Mesendoderm (in vitro differentiated cells): ENCODE results near the gene RECQL.

Experiments
- DNase-seq: peaks from one replicate; pipeline ENCODE4 v3.0.0; 2013
- H2AK5ac ChIP-seq: 2 replicates; pipeline ENCODE4 v1.6.1; 2013; ENCODE audit warnings: low read length, inconsistent platforms
- H2BK120ac ChIP-seq: 2 replicates; pipeline ENCODE4 v1.6.1; 2013; ENCODE audit warnings: low read depth, mild to moderate bottlenecking, low read length, moderate library complexity, mixed read lengths
- H2BK15ac ChIP-seq: replicated peaks from 2 replicates; pipeline ENCODE4 v1.6.1; 2013; ENCODE audit warnings: low read depth, mild to moderate bottlenecking, moderate library complexity
- H2BK5ac ChIP-seq: 2 replicates; pipeline ENCODE4 v1.6.1; 2013; ENCODE audit warnings: low read length, inconsistent platforms
- H3K18ac ChIP-seq: 2 replicates; pipeline ENCODE4 v1.6.1; 2013; ENCODE audit warnings: mild to moderate bottlenecking, low read length, mixed read lengths
- H3K23ac ChIP-seq: one replicate; pipeline ENCODE4 v1.6.1; 2013; ENCODE audit warnings: low read length
- H3K27ac ChIP-seq: 2 replicates; pipeline ENCODE4 v1.5.1; 2013; ENCODE audit warnings: low read depth, mild to moderate bottlenecking, inconsistent platforms, low read length, moderate library complexity
- H3K27me3 ChIP-seq: 2 replicates; pipeline ENCODE4 v1.6.1; 2013; ENCODE audit warnings: low read length, control low read depth, mild to moderate bottlenecking, inconsistent platforms; ENCODE audit not compliant: insufficient read depth, poor library complexity
- H3K36me3 ChIP-seq: 2 replicates; pipeline ENCODE4 v1.6.1; 2013; ENCODE audit warnings: low read length, inconsistent platforms; ENCODE audit not compliant: control insufficient read depth, insufficient read depth
- H3K4ac ChIP-seq: one replicate; pipeline ENCODE4 v1.6.1; 2013; ENCODE audit warnings: low read depth, mild to moderate bottlenecking, low read length, moderate library complexity
- H3K4me1 ChIP-seq: 2 replicates; pipeline ENCODE4 v1.6.1; 2013; ENCODE audit warnings: low read depth, low read length, inconsistent platforms; ENCODE audit not compliant: control insufficient read depth
- H3K4me2 ChIP-seq: 2 replicates; pipeline ENCODE4 v1.6.1; 2013; ENCODE audit warnings: low read length
- H3K4me3 ChIP-seq: 2 replicates; pipeline ENCODE4 v1.5.1; 2013; ENCODE audit warnings: mild to moderate bottlenecking, low read length
- H3K56ac ChIP-seq: one replicate; pipeline ENCODE4 v1.6.1; 2013; ENCODE audit warnings: low read length
- H3K79me1 ChIP-seq: 2 replicates; pipeline ENCODE4 v1.6.1; 2013; ENCODE audit warnings: low read length, inconsistent platforms
- H3K79me2 ChIP-seq: 2 replicates; pipeline ENCODE4 v1.6.1; 2013; ENCODE audit warnings: mild to moderate bottlenecking, low read length; ENCODE audit not compliant: control insufficient read depth, insufficient read depth
- H3K9ac ChIP-seq: 2 replicates; pipeline ENCODE4 v1.6.1; 2013; ENCODE audit warnings: low read length, inconsistent platforms
- H4K5ac ChIP-seq: one replicate; pipeline ENCODE4 v1.6.1; 2013; ENCODE audit warnings: low read length
- H4K8ac ChIP-seq: one replicate; pipeline ENCODE4 v1.6.1; 2013; ENCODE audit warnings: low read depth, mild to moderate bottlenecking, control low read depth, low read length, moderate library complexity
- WGBS: extraction: QIAGEN DNeasy Blood & Tissue Kit; methylation state at CpG from one replicate; pipeline ENCODE4 v1.1.7; 2013; ENCODE audit warnings: low lambda C conversion rate, missing lambda C conversion rate; ENCODE audit not compliant: insufficient coverage; ENCODE audit errors: extremely low coverage; 5-methylcytosine and 5-hydroxymethylcytosine counted together

The RECQL gene

DNA sequence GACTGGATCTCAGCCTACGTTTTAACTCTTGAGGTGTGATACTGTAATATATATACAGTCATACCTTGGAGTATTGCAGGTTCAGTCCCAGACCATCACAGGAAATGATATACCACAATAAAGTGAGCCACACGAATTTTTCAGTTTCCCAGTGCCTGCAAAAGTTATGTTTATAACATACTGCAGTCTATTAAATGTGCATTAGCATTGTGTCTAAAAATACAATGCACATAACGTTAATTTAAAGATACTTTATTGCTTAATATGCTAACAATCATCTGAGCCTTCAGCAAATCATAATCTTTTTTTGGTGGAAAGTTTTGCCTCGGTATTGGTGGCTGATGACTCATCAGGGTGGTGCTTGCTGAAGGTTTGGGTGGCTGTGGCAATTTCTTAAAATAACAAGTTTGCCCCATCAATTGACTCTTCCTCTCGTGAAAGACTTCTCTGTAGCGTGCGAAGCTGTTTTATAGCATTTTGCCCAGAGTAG lies 45.1 kb downstream of the RECQL start:
- no peak overlapping the region for H3K4me3 ChIP-seq
- no peaks in the 10 kb centered on the region for H3K27me3 ChIP-seq
- WGBS, result no CpG with 5 or more reads among the region's 7 CpGs
- H3K36me3 ChIP-seq, result no peaks in the 10 kb centered on the region
- H3K9ac ChIP-seq, result no peak overlapping the region
- no peaks in the 10 kb centered on the region for H3K79me2 ChIP-seq
- no peak overlapping the region for H3K27ac ChIP-seq
- H4K8ac ChIP-seq, result no peak overlapping the region
- H2BK5ac ChIP-seq, result no peak overlapping the region
- no peaks in the 10 kb centered on the region for H3K4me1 ChIP-seq
- no peak overlapping the region for H3K4me2 ChIP-seq
- no peaks in the 10 kb centered on the region for H3K79me1 ChIP-seq
- no peak overlapping the region for H2BK120ac ChIP-seq
- no peak overlapping the region for H3K23ac ChIP-seq
- no peak for DNase-seq
- H3K56ac ChIP-seq, result no peak overlapping the region
- no peak overlapping the region for H2BK15ac ChIP-seq
- no peak overlapping the region for H2AK5ac ChIP-seq
- no peak overlapping the region for H3K18ac ChIP-seq
- H3K4ac ChIP-seq, result no peak overlapping the region
- no peak overlapping the region for H4K5ac ChIP-seq

DNA sequence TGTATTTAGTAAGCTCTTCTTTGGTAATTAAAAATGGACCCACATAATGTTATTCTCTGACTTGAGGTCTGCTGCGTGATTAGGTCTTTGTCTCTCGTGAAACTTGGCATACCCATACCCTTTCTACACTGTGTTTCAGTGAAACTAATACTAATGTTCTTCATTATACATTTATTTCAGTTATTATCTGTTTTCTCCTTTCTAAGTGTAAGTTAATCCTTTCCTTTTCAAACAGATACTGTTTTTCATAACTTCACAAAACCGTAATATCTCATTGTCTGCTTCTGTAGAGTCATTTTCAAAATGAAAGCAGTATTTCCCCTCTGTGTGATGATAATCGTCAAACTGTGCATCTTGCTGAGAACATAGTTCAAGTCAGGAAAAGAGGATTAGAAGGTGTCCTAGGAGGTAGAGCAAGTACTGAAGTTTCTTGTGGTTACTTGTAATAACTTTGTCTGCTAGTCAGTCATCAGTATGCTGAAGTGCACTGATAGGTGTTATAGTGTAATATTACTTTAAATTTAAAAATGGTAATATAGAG lies 48.1 kb downstream of the RECQL start:
- H3K27ac ChIP-seq, result no peak overlapping the region
- WGBS, result no CpG with 5 or more reads among the region's 4 CpGs
- H3K56ac ChIP-seq, result no peak overlapping the region
- no peak overlapping the region for H2AK5ac ChIP-seq
- no peaks in the 10 kb centered on the region for H3K27me3 ChIP-seq
- H3K23ac ChIP-seq, result no peak overlapping the region
- H3K36me3 ChIP-seq, result no peaks in the 10 kb centered on the region
- no peak overlapping the region for H3K4ac ChIP-seq
- no peak overlapping the region for H4K8ac ChIP-seq
- H3K4me1 ChIP-seq, result no peaks in the 10 kb centered on the region
- no peak overlapping the region for H3K4me3 ChIP-seq
- H2BK120ac ChIP-seq, result no peak overlapping the region
- H3K4me2 ChIP-seq, result no peak overlapping the region
- no peak overlapping the region for H2BK15ac ChIP-seq
- H3K18ac ChIP-seq, result no peak overlapping the region
- DNase-seq, result no peak
- no peak overlapping the region for H4K5ac ChIP-seq
- no peaks in the 10 kb centered on the region for H3K79me2 ChIP-seq
- no peak overlapping the region for H3K9ac ChIP-seq
- H3K79me1 ChIP-seq, result no peaks in the 10 kb centered on the region
- no peak overlapping the region for H2BK5ac ChIP-seq

DNA sequence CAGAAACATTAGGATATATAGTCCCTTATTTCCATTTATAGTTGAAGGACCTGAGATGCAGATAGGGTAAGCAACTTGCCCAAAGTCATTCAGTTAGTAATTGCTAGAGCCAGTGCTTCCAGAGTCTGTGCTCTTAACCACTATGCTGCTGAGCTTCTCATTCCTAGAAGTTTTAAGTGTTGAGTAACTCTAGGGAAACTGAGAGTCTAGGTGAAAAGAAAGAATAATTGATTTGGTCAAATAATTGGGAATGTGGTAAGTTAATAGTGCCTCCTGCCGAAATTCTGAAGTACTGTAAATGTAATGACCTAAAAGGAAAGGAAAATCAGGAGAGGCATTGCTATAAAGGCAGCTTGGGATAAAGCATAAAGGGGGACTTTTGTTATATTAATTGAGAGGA lies 49.9 kb downstream of the RECQL start:
- WGBS, result no CpG with 5 or more reads among the region's 1 CpG
- no peak overlapping the region for H3K18ac ChIP-seq
- H3K56ac ChIP-seq, result no peak overlapping the region
- no peak overlapping the region for H3K27ac ChIP-seq
- H2BK5ac ChIP-seq, result no peak overlapping the region
- H3K79me2 ChIP-seq, result no peaks in the 10 kb centered on the region
- no peak overlapping the region for H3K4me3 ChIP-seq
- no peak overlapping the region for H3K9ac ChIP-seq
- H4K8ac ChIP-seq, result no peak overlapping the region
- H3K27me3 ChIP-seq, result no peaks in the 10 kb centered on the region
- H3K4ac ChIP-seq, result no peak overlapping the region
- H3K79me1 ChIP-seq, result no peaks in the 10 kb centered on the region
- no peaks in the 10 kb centered on the region for H3K4me1 ChIP-seq
- no peak overlapping the region for H2BK120ac ChIP-seq
- no peaks in the 10 kb centered on the region for H3K36me3 ChIP-seq
- peak; percentile 87 for DNase-seq
- H4K5ac ChIP-seq, result no peak overlapping the region
- H2AK5ac ChIP-seq, result no peak overlapping the region
- no peak overlapping the region for H3K23ac ChIP-seq
- H3K4me2 ChIP-seq, result no peak overlapping the region
- H2BK15ac ChIP-seq, result no peak overlapping the region

DNA sequence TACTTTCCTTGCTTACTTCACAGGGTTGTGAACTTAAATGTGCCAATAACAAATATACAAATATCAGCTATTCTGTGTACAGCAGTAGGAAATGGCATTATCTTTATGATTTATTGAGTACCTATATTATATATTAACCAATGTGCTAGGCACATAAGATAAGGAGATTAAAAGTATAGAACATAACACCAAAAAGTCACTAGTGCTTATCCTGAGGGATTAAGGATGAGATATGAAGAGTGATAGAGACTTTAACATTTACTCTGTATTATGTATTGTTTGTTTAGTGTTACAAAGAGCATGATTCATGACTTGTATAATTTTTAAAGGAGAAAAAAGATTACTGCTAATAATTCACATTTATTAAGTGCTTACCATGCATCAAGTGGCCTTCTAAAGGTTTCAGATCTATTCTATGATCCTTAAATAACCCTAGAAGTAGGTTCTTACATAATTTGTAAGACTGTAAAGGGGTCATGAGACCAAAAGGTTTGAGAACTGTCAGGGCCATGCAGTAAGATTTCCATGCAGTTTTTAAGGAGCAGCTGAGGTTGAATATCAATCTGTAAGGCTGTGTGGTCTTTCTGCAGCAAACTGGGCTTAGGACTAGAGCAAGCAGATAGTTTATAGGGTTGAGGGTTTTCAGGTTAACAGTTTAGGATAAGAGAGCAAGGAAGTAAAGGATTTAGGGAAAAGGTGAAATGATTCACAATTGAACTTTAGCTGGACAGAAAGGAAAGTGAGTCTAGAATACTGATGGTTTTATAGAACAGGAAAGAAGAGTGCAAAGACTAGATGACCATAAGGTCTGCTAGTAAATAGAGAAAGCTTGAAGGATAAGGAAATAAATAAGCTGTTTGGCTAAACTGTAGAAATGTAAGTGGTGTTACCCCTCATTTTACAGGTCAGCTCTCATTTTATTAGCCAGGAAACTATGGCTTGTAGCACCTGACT lies 57.0 kb downstream of the RECQL start:
- peaks cover 2% of the 10 kb centered on the region for H3K79me1 ChIP-seq
- no peaks in the 10 kb centered on the region for H3K27me3 ChIP-seq
- H3K18ac ChIP-seq, result no peak overlapping the region
- H3K4me3 ChIP-seq, result no peak overlapping the region
- no peaks in the 10 kb centered on the region for H3K36me3 ChIP-seq
- no peak overlapping the region for H4K8ac ChIP-seq
- H3K56ac ChIP-seq, result no peak overlapping the region
- DNase-seq, result no peak
- no peak overlapping the region for H3K23ac ChIP-seq
- H4K5ac ChIP-seq, result no peak overlapping the region
- H3K79me2 ChIP-seq, result no peaks in the 10 kb centered on the region
- no peak overlapping the region for H3K9ac ChIP-seq
- no peak overlapping the region for H2AK5ac ChIP-seq
- no peak overlapping the region for H2BK120ac ChIP-seq
- H3K4ac ChIP-seq, result no peak overlapping the region
- no peak overlapping the region for H3K4me2 ChIP-seq
- no peaks in the 10 kb centered on the region for H3K4me1 ChIP-seq
- no peak overlapping the region for H2BK15ac ChIP-seq
- no peak overlapping the region for H3K27ac ChIP-seq
- no peak overlapping the region for H2BK5ac ChIP-seq

DNA sequence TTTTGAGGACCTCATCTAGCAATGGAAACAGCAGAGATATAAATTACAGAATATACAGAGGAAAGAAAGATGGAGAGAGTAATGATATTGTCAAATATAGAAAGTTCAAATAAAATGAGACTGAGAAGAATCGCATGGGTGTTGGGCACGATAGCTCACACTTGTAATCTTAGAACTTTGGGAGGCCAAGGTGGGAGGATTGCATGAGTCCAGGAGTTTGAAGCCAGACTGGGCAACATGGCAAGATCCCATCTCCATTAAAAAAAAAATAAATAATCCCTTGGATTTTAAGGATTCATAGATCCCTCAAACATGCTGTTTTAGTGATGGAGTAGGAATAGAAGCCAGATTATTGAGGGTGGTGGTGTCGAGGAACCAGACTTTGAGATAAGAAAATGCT lies 62.1 kb downstream of the RECQL start:
- Histone ChIP-seq H3K36me3 (no peaks in the 10 kb centered on the region), H3K56ac (no peak overlapping the region), H2BK120ac (no peak overlapping the region), H4K5ac (no peak overlapping the region), H2BK15ac (no peak overlapping the region), H2BK5ac (no peak overlapping the region), H3K4ac (no peak overlapping the region), H3K4me3 (no peak overlapping the region), H3K79me2 (no peaks in the 10 kb centered on the region), H3K4me2 (no peak overlapping the region), H2AK5ac (no peak overlapping the region), H3K4me1 (no peaks in the 10 kb centered on the region), H3K27me3 (no peaks in the 10 kb centered on the region), H3K23ac (no peak overlapping the region), H3K18ac (no peak overlapping the region), H3K79me1 (peaks cover 2% of the 10 kb centered on the region), H3K27ac (no peak overlapping the region), H4K8ac (no peak overlapping the region), H3K9ac (no peak overlapping the region)
- DNase-seq, result no peak
- no CpG with 5 or more reads among the region's 3 CpGs for WGBS
